GM23338 (cell line): ENCODE results near the gene TTC38. TPM values are rescaled to one million over a fixed set of nuclear protein-coding genes. Genes with fewer than 3 reads are reported as not detected.

Source experiments
- ATAC-seq: fragments of 200-7000 bp; cut with Tn5 transposase; 3 replicates; pipeline ENCODE4 v1.9.1; 2020
- DNase-seq: peaks from one replicate; pipeline ENCODE4 v3.0.0-alpha.2; 2015; ENCODE audit warnings: low spot score
- H2AFZ ChIP-seq: fragments of 200-600 bp; sonication (generic); 2 replicates; pipeline ENCODE4 v1.8.0; 2016; ENCODE audit warnings: antibody characterized with exemption, mild to moderate bottlenecking, moderate library complexity
- H3F3A ChIP-seq: fragments of 200-600 bp; sonication (generic); replicated peaks from 2 replicates; pipeline ENCODE4 v1.8.0; 2017; ENCODE audit warnings: antibody characterized with exemption, mixed run types, low read depth
- H3K27ac ChIP-seq: fragments of 200-600 bp; sonication (generic); 2 replicates; pipeline ENCODE4 v1.6.1; 2016; ENCODE audit warnings: low read depth
- H3K27me3 ChIP-seq: fragments of 200-600 bp; sonication (generic); 2 replicates; pipeline ENCODE4 v1.8.0; 2016; ENCODE audit warnings: mild to moderate bottlenecking, mixed run types, moderate library complexity; ENCODE audit not compliant: insufficient read depth
- H3K36me3 ChIP-seq: fragments of 200-600 bp; sonication (generic); 2 replicates; pipeline ENCODE4 v1.8.0; 2016; ENCODE audit warnings: mild to moderate bottlenecking; ENCODE audit not compliant: insufficient read depth
- H3K4me1 ChIP-seq: fragments of 200-600 bp; sonication (generic); 2 replicates; pipeline ENCODE4 v1.8.0; 2016; ENCODE audit warnings: mild to moderate bottlenecking, moderate library complexity; ENCODE audit not compliant: insufficient read depth
- H3K4me2 ChIP-seq: fragments of 200-600 bp; sonication (generic); 2 replicates; pipeline ENCODE4 v1.7.1; 2017; ENCODE audit warnings: mixed run types
- H3K4me3 ChIP-seq: fragments of 200-600 bp; sonication (generic); 2 replicates; pipeline ENCODE4 v1.6.1; 2016; ENCODE audit warnings: mixed run types
- H3K79me2 ChIP-seq: fragments of 200-600 bp; sonication (generic); replicated peaks from 2 replicates; pipeline ENCODE4 v1.8.0; 2017; ENCODE audit warnings: mild to moderate bottlenecking; ENCODE audit not compliant: insufficient read depth
- H3K9me2 ChIP-seq: fragments of 200-600 bp; sonication (generic); 2 replicates; pipeline ENCODE4 v1.8.0; 2017; ENCODE audit not compliant: insufficient read depth
- H4K20me1 ChIP-seq: fragments of 200-600 bp; sonication (generic); replicated peaks from 2 replicates; pipeline ENCODE4 v1.8.0; 2017; ENCODE audit warnings: mild to moderate bottlenecking; ENCODE audit not compliant: insufficient read depth
- H3K27ac Mint-ChIP-seq: 2 replicates; pipeline ENCODE4 v1.8.0; 2020; ENCODE audit warnings: inconsistent platforms, mild to moderate bottlenecking, moderate library complexity, mixed read lengths
- H3K27me3 Mint-ChIP-seq: 3 replicates; pipeline ENCODE4 v1.8.0; 2022; ENCODE audit warnings: low read depth, mild to moderate bottlenecking, moderate library complexity, mixed read lengths, inconsistent platforms; ENCODE audit not compliant: insufficient read depth, poor library complexity
- H3K36me3 Mint-ChIP-seq: 3 replicates; pipeline ENCODE4 v1.8.0; 2021; ENCODE audit warnings: low read depth, mild to moderate bottlenecking, inconsistent platforms, moderate library complexity, mixed read lengths
- H3K4me1 Mint-ChIP-seq: 3 replicates; pipeline ENCODE4 v1.8.0; 2020; ENCODE audit warnings: mild to moderate bottlenecking, inconsistent platforms, mixed read lengths
- H3K4me3 Mint-ChIP-seq: 3 replicates; pipeline ENCODE4 v1.8.0; 2021; ENCODE audit warnings: moderate library complexity, mild to moderate bottlenecking, inconsistent platforms, mixed read lengths
- H3K9me3 Mint-ChIP-seq: 3 replicates; pipeline ENCODE4 v1.8.0; 2020; ENCODE audit warnings: moderate library complexity, mild to moderate bottlenecking, inconsistent platforms, mixed read lengths
- CREB1 ChIP-seq: fragments of 250-450 bp; sonication (Bioruptor Pico); IDR thresholded peaks from 2 replicates; pipeline ENCODE4 v1.5.0; 2020; ENCODE audit warnings: low read depth, mild to moderate bottlenecking, moderate library complexity
- JUNB ChIP-seq: IDR thresholded peaks from one replicate; pipeline ENCODE4 v1.6.1; 2016; ENCODE audit warnings: antibody characterized with exemption; ENCODE audit not compliant: unreplicated experiment
- NANOG ChIP-seq: IDR thresholded peaks from 2 replicates; pipeline ENCODE4 v1.6.1; 2016; ENCODE audit warnings: antibody characterized with exemption, borderline replicate concordance
- POLR2AphosphoS5 ChIP-seq: IDR thresholded peaks from 2 replicates; pipeline ENCODE4 v1.6.1; 2016; ENCODE audit warnings: antibody characterized with exemption, low read depth
- STAT1 ChIP-seq: IDR thresholded peaks from one replicate; pipeline ENCODE4 v1.6.1; 2016; ENCODE audit warnings: antibody characterized with exemption; ENCODE audit not compliant: unreplicated experiment
- polyA plus RNA-seq: library from polyadenylated mRNA; unstranded; fragments of >200 nt; fragmentation: Nextera tagmentation; extraction: Ambion mirVana; gene quantifications from 2 replicates; pipeline ENCODE4 v1.2.1, GENCODE V29; 2016
- total RNA-seq: library from RNA; depleted of rRNA; stranded (reverse); fragments of >200 nt; shearing (Covaris generic); gene quantifications from 2 replicates; pipeline ENCODE4 v1.2.3, GENCODE V29; 2014
- TF ChIP-seq, protein P1 (sequence below): IDR thresholded peaks from 2 replicates; pipeline ENCODE4 v1.6.1; 2016; ENCODE audit warnings: antibody characterized with exemption
- TF ChIP-seq, protein P2 (sequence below), 2 experiments: fragments of 200-600 bp in 1 of 2; sonication (generic) in 1 of 2; conservative IDR thresholded peaks; 2 replicates each; pipeline versions ENCODE4 v1.5.1 to v1.6.1; 2016 to 2017; ENCODE audit warnings: antibody characterized with exemption in 2 of 2, low read depth in 2 of 2, mild to moderate bottlenecking in 2 of 2, moderate library complexity in 1 of 2
- TF ChIP-seq, protein P3 (sequence below): IDR thresholded peaks from one replicate; pipeline ENCODE4 v1.6.1; 2018; ENCODE audit warnings: antibody characterized with exemption; ENCODE audit not compliant: unreplicated experiment

Gene TTC38
- total and polyA plus RNA-seq, 2 experiments from 2014 or later, result 11.8 to 46.6 TPM

DNA sequence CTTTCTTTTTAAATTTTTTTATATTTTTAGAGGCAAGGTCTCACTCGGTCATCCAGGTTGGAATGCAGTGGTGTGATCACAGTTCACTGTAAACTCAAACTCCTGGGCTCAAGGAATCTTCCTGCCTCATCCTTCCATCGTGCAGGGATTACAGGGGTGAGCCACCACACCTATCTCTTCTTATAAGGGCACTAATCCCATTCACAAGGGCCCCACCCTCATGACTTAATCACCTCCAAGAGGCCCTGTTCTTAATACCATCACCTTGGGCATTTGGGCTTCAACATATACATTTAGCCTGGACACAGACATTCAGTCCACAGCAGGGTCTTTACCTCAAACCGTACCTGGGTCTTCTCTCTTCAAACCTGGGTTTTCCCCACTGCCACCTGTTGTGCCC lies 24.4 kb downstream of the TTC38 start:
- no peak overlapping the region for H2AFZ ChIP-seq
- Mint-ChIP-seq H3K27ac (no peak overlapping the region), H3K27me3 (peaks cover 19% of the 10 kb centered on the region), H3K9me3 (peaks cover 2% of the 10 kb centered on the region; the same call in 2 of the 3 replicates), H3K4me3 (no peak overlapping the region), H3K36me3 (peaks cover 8% of the 10 kb centered on the region), H3K4me1 (peaks cover 9% of the 10 kb centered on the region)
- H3K9me2 ChIP-seq, result no peaks in the 10 kb centered on the region
- DNase-seq (no peak), ATAC-seq (no peak)
- no peak overlapping the region for H3K27ac ChIP-seq
- H3K4me3 ChIP-seq, result no peak overlapping the region
- no peaks in the 10 kb centered on the region for H3K36me3 ChIP-seq
- TF ChIP-seq, protein P1, sequence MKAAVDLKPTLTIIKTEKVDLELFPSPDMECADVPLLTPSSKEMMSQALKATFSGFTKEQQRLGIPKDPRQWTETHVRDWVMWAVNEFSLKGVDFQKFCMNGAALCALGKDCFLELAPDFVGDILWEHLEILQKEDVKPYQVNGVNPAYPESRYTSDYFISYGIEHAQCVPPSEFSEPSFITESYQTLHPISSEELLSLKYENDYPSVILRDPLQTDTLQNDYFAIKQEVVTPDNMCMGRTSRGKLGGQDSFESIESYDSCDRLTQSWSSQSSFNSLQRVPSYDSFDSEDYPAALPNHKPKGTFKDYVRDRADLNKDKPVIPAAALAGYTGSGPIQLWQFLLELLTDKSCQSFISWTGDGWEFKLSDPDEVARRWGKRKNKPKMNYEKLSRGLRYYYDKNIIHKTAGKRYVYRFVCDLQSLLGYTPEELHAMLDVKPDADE, result no peak
- TF ChIP-seq, protein P2, sequence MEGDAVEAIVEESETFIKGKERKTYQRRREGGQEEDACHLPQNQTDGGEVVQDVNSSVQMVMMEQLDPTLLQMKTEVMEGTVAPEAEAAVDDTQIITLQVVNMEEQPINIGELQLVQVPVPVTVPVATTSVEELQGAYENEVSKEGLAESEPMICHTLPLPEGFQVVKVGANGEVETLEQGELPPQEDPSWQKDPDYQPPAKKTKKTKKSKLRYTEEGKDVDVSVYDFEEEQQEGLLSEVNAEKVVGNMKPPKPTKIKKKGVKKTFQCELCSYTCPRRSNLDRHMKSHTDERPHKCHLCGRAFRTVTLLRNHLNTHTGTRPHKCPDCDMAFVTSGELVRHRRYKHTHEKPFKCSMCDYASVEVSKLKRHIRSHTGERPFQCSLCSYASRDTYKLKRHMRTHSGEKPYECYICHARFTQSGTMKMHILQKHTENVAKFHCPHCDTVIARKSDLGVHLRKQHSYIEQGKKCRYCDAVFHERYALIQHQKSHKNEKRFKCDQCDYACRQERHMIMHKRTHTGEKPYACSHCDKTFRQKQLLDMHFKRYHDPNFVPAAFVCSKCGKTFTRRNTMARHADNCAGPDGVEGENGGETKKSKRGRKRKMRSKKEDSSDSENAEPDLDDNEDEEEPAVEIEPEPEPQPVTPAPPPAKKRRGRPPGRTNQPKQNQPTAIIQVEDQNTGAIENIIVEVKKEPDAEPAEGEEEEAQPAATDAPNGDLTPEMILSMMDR (conservative IDR thresholded peaks at IDR 0.05; ENCODE audit: low read depth in 2 of 2), result no peak
- TF ChIP-seq NANOG, result no peak
- TF ChIP-seq JUNB, result no peak
- TF ChIP-seq, protein P3, sequence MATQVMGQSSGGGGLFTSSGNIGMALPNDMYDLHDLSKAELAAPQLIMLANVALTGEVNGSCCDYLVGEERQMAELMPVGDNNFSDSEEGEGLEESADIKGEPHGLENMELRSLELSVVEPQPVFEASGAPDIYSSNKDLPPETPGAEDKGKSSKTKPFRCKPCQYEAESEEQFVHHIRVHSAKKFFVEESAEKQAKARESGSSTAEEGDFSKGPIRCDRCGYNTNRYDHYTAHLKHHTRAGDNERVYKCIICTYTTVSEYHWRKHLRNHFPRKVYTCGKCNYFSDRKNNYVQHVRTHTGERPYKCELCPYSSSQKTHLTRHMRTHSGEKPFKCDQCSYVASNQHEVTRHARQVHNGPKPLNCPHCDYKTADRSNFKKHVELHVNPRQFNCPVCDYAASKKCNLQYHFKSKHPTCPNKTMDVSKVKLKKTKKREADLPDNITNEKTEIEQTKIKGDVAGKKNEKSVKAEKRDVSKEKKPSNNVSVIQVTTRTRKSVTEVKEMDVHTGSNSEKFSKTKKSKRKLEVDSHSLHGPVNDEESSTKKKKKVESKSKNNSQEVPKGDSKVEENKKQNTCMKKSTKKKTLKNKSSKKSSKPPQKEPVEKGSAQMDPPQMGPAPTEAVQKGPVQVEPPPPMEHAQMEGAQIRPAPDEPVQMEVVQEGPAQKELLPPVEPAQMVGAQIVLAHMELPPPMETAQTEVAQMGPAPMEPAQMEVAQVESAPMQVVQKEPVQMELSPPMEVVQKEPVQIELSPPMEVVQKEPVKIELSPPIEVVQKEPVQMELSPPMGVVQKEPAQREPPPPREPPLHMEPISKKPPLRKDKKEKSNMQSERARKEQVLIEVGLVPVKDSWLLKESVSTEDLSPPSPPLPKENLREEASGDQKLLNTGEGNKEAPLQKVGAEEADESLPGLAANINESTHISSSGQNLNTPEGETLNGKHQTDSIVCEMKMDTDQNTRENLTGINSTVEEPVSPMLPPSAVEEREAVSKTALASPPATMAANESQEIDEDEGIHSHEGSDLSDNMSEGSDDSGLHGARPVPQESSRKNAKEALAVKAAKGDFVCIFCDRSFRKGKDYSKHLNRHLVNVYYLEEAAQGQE, result no peak
- H4K20me1 ChIP-seq, result no peaks in the 10 kb centered on the region
- H3K4me2 ChIP-seq, result no peak overlapping the region
- H3K27me3 ChIP-seq, result no peaks in the 10 kb centered on the region
- no peaks in the 10 kb centered on the region for H3K79me2 ChIP-seq
- H3F3A ChIP-seq, result no peaks in the 10 kb centered on the region; the same call in 1 of the 2 replicates
- peaks cover 6% of the 10 kb centered on the region; the same call in 1 of the 2 replicates for H3K4me1 ChIP-seq

DNA sequence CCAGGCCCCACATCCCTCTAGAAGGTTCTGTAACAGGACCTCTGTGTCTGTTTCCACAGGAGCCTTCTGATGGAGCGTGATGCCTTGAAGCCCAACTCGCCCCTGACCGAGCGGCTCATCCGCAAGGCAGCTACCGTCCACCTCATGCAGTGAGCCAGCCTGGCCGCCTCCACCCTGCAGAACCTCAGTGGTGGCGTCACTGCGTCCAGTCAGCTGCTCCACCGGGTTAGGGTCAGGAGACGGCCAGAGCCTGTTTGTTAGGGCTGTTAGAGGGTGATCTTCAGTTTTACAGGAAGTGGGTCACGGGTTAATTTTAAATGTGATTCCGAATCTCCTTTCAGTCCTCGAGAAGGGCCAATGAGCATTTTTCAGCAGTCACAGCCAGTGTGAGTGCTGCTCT lies 24.9 kb downstream of the TTC38 start:
- H3K4me1 ChIP-seq, result peaks cover 9% of the 10 kb centered on the region
- H3K9me2 ChIP-seq, result no peaks in the 10 kb centered on the region
- no peaks in the 10 kb centered on the region; the same call in 1 of the 2 replicates for H3F3A ChIP-seq
- no peak for DNase-seq
- 0 out of 2 replicates have a peak, but pooled peaks cover 3% of the 10 kb centered on the region for H4K20me1 ChIP-seq
- H2AFZ ChIP-seq, result no peak overlapping the region
- no peak overlapping the region for H3K27ac ChIP-seq
- Mint-ChIP-seq H3K4me3 (no peak overlapping the region), H3K4me1 (peaks cover 14% of the 10 kb centered on the region), H3K27me3 (peaks cover 20% of the 10 kb centered on the region), H3K27ac (no peak overlapping the region), H3K36me3 (peaks cover 10% of the 10 kb centered on the region), H3K9me3 (peaks cover 2% of the 10 kb centered on the region; the same call in 1 of the 3 replicates)
- H3K4me3 ChIP-seq, result no peak overlapping the region
- H3K36me3 ChIP-seq, result no peaks in the 10 kb centered on the region
- no peak for ATAC-seq
- H3K79me2 ChIP-seq, result peaks cover 5% of the 10 kb centered on the region
- no peak overlapping the region for H3K4me2 ChIP-seq
- H3K27me3 ChIP-seq, result no peaks in the 10 kb centered on the region
- TF ChIP-seq, protein P2 (conservative IDR thresholded peaks at IDR 0.05; ENCODE audit: low read depth in 2 of 2), result no peak
- no peak for TF ChIP-seq STAT1
- no peak for TF ChIP-seq CREB1
- no peak for TF ChIP-seq NANOG
- no peak for TF ChIP-seq POLR2AphosphoS5
